HTERT RPE-1 (cell line): ENCODE data around the gene B4GALNT4.
"Not testable (repeated sequence)": the region's sequence is repeated elsewhere in the genome, so short reads cannot be mapped to it uniquely, and the experiment has no call there.

Source experiments
- in situ Hi-C: fragments of 300-500 bp; cut with MboI; formaldehyde crosslinking; loops from 4 replicates; pipeline ENCODE4 v1.14.3; 2020; ENCODE audit warnings: low sequenced_read_pairs

Gene B4GALNT4

DNA sequence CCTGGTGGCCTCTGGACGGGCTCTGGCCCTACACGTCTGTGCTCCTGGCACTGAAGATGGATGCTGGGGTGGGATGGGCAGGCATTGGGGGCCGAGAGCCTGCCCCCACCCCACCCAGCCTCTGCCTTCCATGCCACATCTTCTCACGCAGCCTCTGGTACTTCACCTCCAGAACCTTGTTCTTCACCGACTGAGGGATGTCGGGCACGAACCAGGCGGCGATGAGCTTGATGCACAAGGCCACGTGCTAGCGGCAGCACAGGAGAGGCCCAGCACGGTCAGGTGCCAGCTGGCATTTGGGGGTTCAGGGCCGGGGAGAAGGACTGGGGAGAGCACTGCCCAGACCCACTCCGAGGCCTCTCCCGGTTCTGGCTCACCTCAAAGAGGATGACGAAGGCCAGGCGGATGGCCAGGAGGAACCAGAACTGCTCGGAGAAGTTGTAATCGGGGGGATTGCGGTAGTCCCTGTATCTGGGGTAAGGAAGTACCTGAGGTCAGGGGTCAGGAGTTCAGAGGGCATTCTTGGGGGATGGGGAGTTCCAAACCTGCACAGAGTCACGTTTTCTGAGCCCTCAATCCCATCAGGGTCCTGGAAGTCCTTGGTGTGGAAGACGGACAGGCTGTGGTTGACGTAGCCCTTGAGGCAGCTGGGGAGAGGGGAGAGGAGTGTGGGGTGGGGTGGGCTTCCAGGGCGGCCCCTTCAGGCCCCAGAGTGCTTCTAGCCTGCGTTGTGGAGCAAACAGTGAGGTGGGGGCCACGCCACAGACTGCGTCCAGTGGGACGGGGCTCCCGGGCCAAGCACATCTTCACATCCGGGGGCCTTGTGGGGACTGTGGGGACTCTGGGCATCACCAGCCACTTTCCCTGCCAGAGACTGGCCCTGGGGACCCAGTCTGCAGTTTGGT is 49.3 kb downstream of the B4GALNT4 start:
- in situ Hi-C loops, result no loop called here

DNA sequence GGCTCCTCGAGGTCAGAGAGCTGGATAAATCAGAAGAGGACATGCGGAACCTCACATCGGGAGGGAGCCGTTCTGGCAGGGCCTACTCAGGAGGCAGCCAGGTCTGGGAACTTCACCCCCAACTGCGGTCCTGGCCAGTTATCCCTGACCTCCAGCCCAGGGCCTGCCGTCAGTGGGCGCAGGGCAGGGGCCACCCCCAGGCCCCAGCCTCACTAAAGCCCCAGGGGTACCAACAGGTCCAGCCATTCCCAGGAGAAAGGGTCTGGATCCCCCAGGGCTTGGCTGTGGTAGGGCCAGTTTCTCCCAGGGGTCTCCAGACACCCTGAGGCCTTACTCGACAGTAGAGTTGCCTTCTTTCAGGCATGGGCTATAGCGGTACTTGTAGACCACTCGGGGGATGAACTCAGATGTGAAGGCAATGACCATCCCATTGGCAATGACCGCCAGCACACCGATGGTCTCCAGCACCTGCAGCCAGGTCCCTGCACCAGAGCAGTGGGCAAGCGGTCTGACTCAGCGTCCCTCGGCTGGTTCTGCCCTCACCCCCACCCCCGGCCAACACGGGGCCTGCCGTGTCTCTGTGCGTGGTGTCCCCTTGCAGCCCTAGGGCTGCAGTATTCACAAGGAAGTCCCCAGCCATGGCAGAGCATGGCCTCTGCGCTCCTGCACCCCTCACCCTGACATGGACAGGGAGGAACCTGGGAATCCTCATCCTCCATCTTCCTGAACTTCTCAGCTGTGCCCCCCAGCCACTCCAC is 50.1 kb downstream of the B4GALNT4 start:
- in situ Hi-C loops, result no loop called here

DNA sequence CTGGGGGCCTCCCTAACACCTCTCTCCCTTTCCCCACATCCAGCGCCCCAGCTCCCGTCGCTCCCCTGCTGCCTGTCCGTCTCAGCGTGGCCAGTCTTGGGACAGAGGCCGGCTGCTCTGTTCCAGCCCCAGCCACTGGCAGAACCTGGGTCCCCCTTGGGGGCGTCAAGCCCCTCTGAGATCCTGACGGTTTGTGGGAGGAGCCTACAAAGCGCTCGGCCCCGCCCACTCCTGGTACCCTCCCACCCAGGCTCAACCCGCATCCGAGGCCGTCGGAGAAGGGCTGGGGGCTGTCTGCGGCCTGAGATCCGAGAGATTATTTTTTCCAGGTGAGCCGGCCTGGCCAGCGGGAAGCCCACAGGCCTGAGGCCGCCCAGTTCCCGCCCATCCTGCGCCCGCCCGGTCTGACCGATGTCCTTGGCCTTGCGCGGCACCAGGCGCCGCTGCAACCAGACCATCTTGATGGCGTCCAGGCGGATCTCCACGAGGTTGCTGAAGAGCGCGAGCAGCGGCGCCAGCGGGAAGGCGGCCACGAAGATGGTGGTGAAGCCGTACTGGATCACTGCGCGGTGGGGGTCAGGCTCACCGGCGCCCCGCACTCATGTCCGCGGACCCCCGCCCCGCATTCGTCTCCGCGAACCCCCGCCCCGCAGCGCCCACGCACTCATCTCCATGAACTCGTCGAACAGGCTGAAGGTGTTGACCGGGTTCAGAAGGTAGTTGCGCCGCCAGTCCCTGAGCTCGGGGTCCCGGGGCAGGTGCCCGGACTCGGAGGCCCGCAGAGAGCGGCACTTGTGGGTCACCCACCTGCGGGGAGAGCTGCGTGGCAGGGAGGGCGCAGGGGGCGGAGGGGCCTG is 51.0 kb downstream of the B4GALNT4 start:
- in situ Hi-C loops, result no loop called here

DNA sequence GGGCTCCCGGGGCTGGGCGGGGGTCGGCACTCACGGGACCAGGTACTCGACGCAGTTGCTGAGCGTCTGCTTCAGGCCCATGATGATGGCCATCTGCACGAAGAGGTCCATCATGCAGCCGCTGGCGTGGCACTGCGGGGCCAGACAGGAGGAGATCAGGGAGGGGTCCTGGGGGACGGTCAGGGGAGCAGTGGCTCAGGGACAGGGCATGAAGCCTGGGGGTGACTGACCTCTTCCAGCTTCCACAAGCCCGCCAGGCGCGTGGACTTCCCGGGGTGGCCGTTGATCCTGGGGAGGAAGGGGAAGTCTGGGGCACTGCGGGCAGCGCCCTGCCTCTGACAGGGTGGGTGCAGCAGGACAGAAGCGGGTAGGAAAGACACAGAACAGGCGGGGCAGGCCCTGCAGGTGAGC is 51.6 kb downstream of the B4GALNT4 start:
- in situ Hi-C loops, result no loop called here

DNA sequence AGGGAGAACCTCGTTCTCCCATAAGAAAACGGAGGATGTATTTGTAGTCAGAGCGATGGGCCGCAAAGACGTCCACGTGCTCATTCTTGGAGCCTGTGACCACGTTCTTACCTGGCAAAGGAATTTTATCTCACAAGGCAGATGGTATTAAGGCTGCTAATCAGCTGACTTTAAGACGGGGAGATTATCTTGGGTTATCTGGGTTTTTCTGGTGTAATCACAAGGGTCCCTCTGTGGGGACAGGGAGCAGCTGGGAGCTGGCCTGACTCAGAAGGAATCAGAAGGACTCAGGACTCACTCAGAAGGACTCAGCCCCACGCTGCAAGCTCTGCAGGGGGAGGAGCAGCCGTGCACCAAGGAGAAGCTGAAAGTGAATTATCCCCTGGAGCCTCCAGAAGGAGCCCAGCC is 53.0 kb downstream of the B4GALNT4 start:
- in situ Hi-C loops, result no loop called here

DNA sequence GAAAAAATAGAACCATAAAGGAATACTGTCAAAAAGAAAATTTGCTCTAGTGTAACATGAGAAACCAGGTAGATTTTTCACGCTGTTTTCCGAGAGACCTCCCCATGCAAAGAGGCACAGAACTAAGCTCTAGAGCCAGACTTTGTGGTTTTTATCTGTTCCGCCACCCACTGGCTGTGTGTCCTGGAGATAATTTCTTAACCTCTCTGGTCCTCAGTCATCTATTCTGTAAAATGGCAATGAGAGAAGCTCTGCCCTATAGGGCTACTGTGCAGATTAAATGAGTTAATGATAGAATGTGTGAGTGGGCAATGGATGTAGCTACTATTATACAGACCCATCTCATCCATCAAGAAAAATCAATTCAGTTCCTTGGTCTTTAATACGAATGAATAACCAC is 54.9 kb downstream of the B4GALNT4 start:
- in situ Hi-C loops, result no loop called here

DNA sequence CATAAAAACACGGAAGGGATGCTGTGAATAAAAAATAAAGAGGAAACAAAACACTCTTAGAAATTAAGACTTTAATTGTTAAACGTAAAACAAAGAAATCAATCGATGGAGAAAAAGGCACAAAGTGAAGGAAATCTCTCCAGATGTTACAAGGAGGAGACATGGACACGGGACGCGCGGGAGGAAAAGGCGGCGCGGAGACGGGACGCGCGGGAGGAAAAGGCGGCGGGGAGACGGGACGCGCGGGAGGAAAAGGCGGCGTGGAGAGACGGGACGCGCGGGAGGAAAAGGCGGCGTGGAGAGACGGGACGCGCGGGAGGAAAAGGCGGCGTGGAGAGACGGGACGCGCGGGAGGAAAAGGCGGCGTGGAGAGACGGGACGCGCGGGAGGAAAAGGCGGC is 55.5 kb downstream of the B4GALNT4 start:
- in situ Hi-C loops, result not testable (repeated sequence)

DNA sequence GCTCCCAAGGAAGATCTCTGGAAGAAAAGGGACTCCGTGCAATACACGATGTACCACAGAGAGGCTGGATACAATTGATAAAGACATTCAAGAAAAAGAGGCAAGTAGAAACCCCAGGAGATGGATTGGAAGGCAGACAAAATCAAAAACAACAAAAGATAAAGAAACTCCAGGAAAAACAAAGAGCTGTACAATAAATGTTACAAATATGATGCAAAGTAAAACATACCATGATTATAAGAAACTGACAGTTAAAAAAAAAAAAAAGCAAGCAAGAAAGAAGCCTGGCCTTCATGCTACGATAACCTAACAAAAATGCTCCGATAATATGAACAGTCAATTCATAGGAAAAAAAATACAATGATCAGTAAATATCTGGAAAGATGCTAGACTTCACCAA is 56.0 kb downstream of the B4GALNT4 start:
- in situ Hi-C loops, result no loop called here

DNA sequence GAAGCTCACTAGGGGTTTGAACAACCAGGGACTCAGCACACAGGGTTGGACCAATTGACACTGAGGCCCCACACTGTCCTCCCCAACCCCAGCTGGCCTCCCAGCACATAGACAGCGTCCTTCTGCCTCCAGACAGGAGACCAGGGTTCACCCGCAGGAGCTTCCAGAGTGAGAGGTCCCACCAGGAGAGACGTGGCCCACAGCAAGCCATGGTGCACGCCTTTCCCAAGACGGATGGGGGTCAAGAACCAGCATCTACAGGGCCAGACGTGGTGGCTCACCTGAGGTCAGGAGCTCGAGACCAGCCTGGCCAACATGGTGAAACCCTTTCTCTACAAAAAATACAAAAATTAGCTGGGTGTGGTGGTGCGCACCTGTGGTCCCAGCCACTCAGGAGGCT is 57.6 kb downstream of the B4GALNT4 start:
- in situ Hi-C loops, result no loop called here

DNA sequence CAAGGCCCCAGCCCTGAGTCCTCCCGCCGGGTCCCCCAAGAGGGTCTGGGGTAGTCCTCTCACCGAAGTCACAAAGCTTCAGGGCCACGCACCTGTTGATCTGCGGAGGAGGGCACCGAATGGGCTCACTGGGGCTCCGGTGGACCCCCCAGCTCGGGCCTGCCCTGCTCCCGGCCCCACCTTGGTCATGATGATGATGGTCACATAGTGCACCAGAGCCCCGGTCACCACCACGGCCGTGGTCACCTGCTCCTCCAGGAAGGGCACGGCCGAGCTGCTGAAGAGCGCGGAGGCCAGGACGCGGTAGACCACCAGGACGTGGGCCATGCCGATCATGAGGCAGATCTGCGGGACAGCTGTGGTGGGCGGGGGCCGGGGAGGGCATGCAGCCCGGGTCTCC is 59.0 kb downstream of the B4GALNT4 start:
- in situ Hi-C loops, result no loop called here

DNA sequence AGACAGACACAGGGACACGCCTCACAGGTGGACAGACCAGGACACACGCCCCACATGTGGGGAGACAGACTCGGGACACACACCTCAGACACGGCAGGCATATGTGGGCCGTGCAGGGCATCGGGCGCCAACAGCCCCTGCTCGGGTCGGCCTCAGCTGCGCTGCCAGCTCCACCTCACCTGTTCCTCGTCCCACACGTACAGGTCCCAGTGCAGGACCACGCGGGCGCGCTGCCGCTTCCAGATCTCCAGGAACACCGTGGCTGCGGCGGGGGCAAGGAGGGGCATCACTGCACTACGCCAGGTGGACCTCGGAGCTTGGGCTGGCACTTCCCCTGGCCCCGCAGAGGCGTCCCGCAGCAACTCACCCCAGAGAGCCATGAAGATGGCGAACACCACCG is 60.1 kb downstream of the B4GALNT4 start:
- in situ Hi-C loops, result no loop called here

DNA sequence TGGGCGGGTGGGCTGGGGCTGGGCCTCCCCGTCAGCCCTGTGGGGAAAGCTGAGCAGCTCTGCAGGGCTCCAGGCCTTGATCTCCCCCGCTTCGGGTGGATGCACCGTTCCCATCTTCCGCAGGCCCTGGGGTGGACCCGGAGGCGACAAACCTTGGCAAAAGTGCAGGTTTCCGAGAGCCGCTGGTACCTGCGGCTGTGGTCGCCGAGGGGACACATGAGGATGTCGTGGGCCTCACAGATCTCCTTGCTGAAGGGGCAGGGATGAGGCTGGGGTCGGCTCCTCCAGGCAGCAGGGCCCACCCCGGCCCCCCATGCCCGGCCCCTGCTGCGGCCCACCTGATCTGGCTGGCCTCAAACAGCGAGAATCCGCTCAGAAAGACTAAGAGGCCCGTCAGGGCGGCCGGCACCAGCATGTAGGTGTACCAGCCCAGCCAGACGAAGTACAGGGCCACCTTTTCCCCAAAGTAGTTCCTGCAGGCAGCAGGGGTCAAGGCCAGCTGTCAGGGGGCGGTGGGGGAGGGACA is 60.7 kb downstream of the B4GALNT4 start:
- in situ Hi-C loops, result no loop called here
